GM12801 (cell line): Measurements from ENCODE around the gene IL12A.

Source experiments
- CTCF ChIP-seq: IDR thresholded peaks from one replicate; pipeline ENCODE4 v1.5.1; 2011; ENCODE audit warnings: control low read depth; ENCODE audit not compliant: insufficient read length; ENCODE audit errors: extremely low read depth

The IL12A gene

GRCh38 chr3:159950156-159950898 is 38.3 kb upstream of the IL12A start:
- no peak for TF ChIP-seq CTCF

GRCh38 chr3:159951540-159951939 is 37.1 kb upstream of the IL12A start:
- no peak for TF ChIP-seq CTCF

- no peak for TF ChIP-seq CTCF
These were observed 35.1 kb upstream of the IL12A start for GRCh38 chr3:159953325-159954085.

- TF ChIP-seq CTCF, result no peak
These were observed 28.2 kb upstream of the IL12A start for GRCh38 chr3:159960188-159961148.

GRCh38 chr3:159964166-159964973 is 24.3 kb upstream of the IL12A start:
- no peak for TF ChIP-seq CTCF

- no peak for TF ChIP-seq CTCF
These were observed 17.3 kb upstream of the IL12A start for GRCh38 chr3:159971311-159971710.

GRCh38 chr3:159977295-159977694 is 11.3 kb upstream of the IL12A start:
- no peak for TF ChIP-seq CTCF
